ENCODE results near the gene FAM107A. TPM values are rescaled to one million over a fixed set of nuclear protein-coding genes. Genes with fewer than 3 reads are reported as not detected.

Gene FAM107A
- polyA plus RNA-seq, 1 donor (not counting 4 experiments of a cell fraction or from before 2014, with no cell fraction given) = not detected

DNA sequence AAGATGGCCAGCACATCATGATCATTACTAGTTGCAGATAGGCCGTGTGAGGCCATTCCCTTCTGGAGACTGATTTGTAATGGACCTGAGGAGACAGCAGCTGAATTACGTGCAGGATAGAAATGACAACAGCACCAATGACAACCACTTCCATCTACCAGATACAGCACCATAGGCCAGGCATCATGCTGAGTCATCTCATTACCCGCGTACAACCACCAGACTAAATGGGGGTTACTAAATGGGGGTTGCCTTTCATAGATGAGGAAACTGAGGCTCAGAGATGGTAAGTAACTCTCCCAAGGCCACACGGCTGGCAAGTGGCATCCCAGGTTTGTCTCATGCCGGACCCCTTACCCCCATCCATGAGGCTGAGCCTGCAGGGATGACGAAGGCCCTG, 32.8 kb upstream of the FAM107A start:
- no peaks in the 10 kb centered on the region for H3K36me3 ChIP-seq (ENCODE audit: control insufficient read depth in 2 of 2, extremely low read depth in 1 of 2, insufficient read depth in 2 of 2, low read length in 2 of 2)
- no peak overlapping the region for H3K4me3 ChIP-seq (ENCODE audit: control insufficient read depth in 2 of 3, extremely low read depth in 1 of 3, insufficient read depth in 2 of 3, low read depth in 1 of 3, low read length in 3 of 3)
- H3K4me2 ChIP-seq (ENCODE audit: control insufficient read depth, extremely low read depth, insufficient read depth, low read depth, low read length) = no peak overlapping the region
- H3K79me2 ChIP-seq (ENCODE audit: control insufficient read depth, insufficient read depth, low read length) = no peaks in the 10 kb centered on the region
- H2AFZ ChIP-seq (ENCODE audit: control insufficient read depth, low read length) = no peak overlapping the region
- no peak overlapping the region for H3K27ac ChIP-seq (ENCODE audit: control insufficient read depth, insufficient read depth, low read length)
- no peaks in the 10 kb centered on the region for H3K4me1 ChIP-seq (ENCODE audit: control insufficient read depth, extremely low read depth, insufficient read depth, low read length)
- H4K20me1 ChIP-seq (ENCODE audit: control insufficient read depth, extremely low read depth, insufficient read depth, low read length) = no peaks in the 10 kb centered on the region
- TF ChIP-seq, protein P1, sequence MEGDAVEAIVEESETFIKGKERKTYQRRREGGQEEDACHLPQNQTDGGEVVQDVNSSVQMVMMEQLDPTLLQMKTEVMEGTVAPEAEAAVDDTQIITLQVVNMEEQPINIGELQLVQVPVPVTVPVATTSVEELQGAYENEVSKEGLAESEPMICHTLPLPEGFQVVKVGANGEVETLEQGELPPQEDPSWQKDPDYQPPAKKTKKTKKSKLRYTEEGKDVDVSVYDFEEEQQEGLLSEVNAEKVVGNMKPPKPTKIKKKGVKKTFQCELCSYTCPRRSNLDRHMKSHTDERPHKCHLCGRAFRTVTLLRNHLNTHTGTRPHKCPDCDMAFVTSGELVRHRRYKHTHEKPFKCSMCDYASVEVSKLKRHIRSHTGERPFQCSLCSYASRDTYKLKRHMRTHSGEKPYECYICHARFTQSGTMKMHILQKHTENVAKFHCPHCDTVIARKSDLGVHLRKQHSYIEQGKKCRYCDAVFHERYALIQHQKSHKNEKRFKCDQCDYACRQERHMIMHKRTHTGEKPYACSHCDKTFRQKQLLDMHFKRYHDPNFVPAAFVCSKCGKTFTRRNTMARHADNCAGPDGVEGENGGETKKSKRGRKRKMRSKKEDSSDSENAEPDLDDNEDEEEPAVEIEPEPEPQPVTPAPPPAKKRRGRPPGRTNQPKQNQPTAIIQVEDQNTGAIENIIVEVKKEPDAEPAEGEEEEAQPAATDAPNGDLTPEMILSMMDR (optimal IDR thresholded peaks at IDR 0.05 in 1 of 3, IDR thresholded peaks at IDR 0.05 in 1 of 3, conservative IDR thresholded peaks at IDR 0.05 in 1 of 3; ENCODE audit: extremely low read depth in 1 of 3, insufficient read depth in 2 of 3, low read length in 3 of 3) = no peak
- TF ChIP-seq EZH2 (IDR thresholded peaks at IDR 0.05; ENCODE audit: low read length) = no peak
- no peak overlapping the region for H3K9ac ChIP-seq (ENCODE audit: control insufficient read depth, extremely low read depth, insufficient read depth, low read length)
- FAIRE-seq = no peak
- H3K9me3 ChIP-seq (ENCODE audit: control insufficient read depth, low read depth, low read length) = no peaks in the 10 kb centered on the region
- H3K27me3 ChIP-seq (ENCODE audit: control insufficient read depth, extremely low read depth, insufficient read depth, low read length) = peaks cover 13% of the 10 kb centered on the region
- dilution Hi-C loops (cut with MboI; ENCODE audit: extremely low pct_ligation_motif_present, low sequenced_read_pairs) = no loop called here
- no peaks in the 10 kb centered on the region for H3K9me1 ChIP-seq (ENCODE audit: control insufficient read depth, extremely low read depth, insufficient read depth, low read length)
- no peak for DNase-seq (ENCODE audit: low read depth, low spot score)

DNA sequence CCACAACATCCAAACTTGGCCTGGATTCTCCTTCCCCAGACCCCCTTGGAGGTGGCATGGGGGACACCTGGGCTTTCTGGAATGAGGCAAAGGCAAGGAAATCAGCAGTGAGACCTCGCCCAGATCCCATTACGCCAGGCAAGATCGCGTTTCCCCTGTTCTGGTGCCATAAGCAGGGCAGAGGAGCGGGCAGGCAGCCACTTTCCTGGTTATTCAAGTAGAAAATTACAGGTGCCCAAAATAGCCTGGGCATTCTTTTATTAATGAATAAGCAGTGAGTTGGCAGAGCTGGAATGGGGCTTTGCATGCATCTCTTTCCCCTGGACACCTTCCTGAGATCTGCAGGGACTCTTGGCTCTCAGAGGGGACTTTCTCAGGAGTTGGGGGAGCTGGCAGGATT, 31.5 kb upstream of the FAM107A start:
- H3K4me2 ChIP-seq (ENCODE audit: control insufficient read depth, extremely low read depth, insufficient read depth, low read depth, low read length) = no peak overlapping the region
- H3K4me3 ChIP-seq (ENCODE audit: control insufficient read depth in 2 of 3, extremely low read depth in 1 of 3, insufficient read depth in 2 of 3, low read depth in 1 of 3, low read length in 3 of 3) = no peak overlapping the region
- dilution Hi-C loops (cut with MboI; ENCODE audit: extremely low pct_ligation_motif_present, low sequenced_read_pairs) = no loop called here
- H3K27me3 ChIP-seq (ENCODE audit: control insufficient read depth, extremely low read depth, insufficient read depth, low read length) = peaks cover 22% of the 10 kb centered on the region
- no peaks in the 10 kb centered on the region for H3K9me3 ChIP-seq (ENCODE audit: control insufficient read depth, low read depth, low read length)
- no peak overlapping the region for H2AFZ ChIP-seq (ENCODE audit: control insufficient read depth, low read length)
- H3K9me1 ChIP-seq (ENCODE audit: control insufficient read depth, extremely low read depth, insufficient read depth, low read length) = no peaks in the 10 kb centered on the region
- H3K4me1 ChIP-seq (ENCODE audit: control insufficient read depth, extremely low read depth, insufficient read depth, low read length) = no peaks in the 10 kb centered on the region
- H4K20me1 ChIP-seq (ENCODE audit: control insufficient read depth, extremely low read depth, insufficient read depth, low read length) = no peaks in the 10 kb centered on the region
- no peaks in the 10 kb centered on the region for H3K79me2 ChIP-seq (ENCODE audit: control insufficient read depth, insufficient read depth, low read length)
- no peak overlapping the region for H3K9ac ChIP-seq (ENCODE audit: control insufficient read depth, extremely low read depth, insufficient read depth, low read length)
- DNase-seq (ENCODE audit: low read depth, low spot score) = no peak
- FAIRE-seq = no peak
- H3K27ac ChIP-seq (ENCODE audit: control insufficient read depth, insufficient read depth, low read length) = no peak overlapping the region
- TF ChIP-seq EZH2 (IDR thresholded peaks at IDR 0.05; ENCODE audit: low read length) = no peak
- TF ChIP-seq, protein P1 (optimal IDR thresholded peaks at IDR 0.05 in 1 of 3, IDR thresholded peaks at IDR 0.05 in 1 of 3, conservative IDR thresholded peaks at IDR 0.05 in 1 of 3; ENCODE audit: extremely low read depth in 1 of 3, insufficient read depth in 2 of 3, low read length in 3 of 3) = no peak
- no peaks in the 10 kb centered on the region for H3K36me3 ChIP-seq (ENCODE audit: control insufficient read depth in 2 of 2, extremely low read depth in 1 of 2, insufficient read depth in 2 of 2, low read length in 2 of 2)
